ENCODE measurements around the gene FBL.

Gene FBL

GRCh38 chr19:39795001-39795400, 51.2 kb downstream of the FBL start:
- no peak overlapping the region for H3K27ac ChIP-seq (ENCODE audit: poor library complexity, severe bottlenecking)
- TF ChIP-seq CTCF (IDR thresholded peaks at IDR 0.05; ENCODE audit: poor library complexity, severe bottlenecking) = no peak
- H3K4me3 ChIP-seq (ENCODE audit: severe bottlenecking) = no peak overlapping the region
- no peaks in the 10 kb centered on the region for H3K36me3 ChIP-seq (ENCODE audit: low read depth)
- H3K9me3 ChIP-seq (ENCODE audit: severe bottlenecking) = no peaks in the 10 kb centered on the region
- peaks cover 18% of the 10 kb centered on the region for H3K27me3 ChIP-seq (ENCODE audit: insufficient read depth, poor library complexity, severe bottlenecking)
- no peaks in the 10 kb centered on the region for H3K4me1 ChIP-seq (ENCODE audit: insufficient read depth, poor library complexity, severe bottlenecking)
- no peak for DNase-seq (ENCODE audit: low spot score)
- ATAC-seq (ENCODE audit: low read depth) = no peak

DNA sequence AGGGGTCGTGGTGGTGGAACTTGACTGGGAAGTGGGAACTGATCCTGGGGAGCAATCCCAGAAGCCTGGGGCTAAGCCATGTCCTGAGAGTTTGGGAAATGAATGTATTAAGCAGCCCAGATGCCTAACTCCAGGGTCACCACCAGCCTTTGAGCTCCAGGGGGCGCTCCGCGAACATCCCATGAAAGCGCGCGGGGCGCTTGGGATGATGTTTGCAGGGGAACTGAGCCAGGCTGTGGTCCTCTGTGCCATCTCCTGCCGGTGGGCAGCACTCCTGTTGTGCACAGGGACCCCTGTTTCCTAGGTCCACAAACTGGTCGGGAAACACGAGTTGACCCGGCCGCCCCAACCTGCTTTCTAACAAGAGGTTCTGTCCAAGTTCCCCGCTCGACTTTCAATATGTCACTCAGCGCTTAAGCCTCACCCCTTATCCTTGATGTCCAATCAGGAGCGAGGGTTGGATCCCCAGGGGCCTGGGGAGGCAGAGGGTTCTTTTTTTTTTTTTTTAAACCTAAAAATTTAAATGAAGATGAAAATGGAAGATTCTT, 53.1 kb downstream of the FBL start:
- no peaks in the 10 kb centered on the region for H3K36me3 ChIP-seq (ENCODE audit: low read depth)
- peak overlapping the region; percentile 23 for H3K4me3 ChIP-seq (ENCODE audit: severe bottlenecking)
- peak; percentile 93 for ATAC-seq (ENCODE audit: low read depth)
- no peaks in the 10 kb centered on the region for H3K9me3 ChIP-seq (ENCODE audit: severe bottlenecking)
- H3K27ac ChIP-seq (ENCODE audit: poor library complexity, severe bottlenecking) = no peak overlapping the region
- peaks cover 15% of the 10 kb centered on the region for H3K27me3 ChIP-seq (ENCODE audit: insufficient read depth, poor library complexity, severe bottlenecking)
- peak; percentile 92 for TF ChIP-seq CTCF (IDR thresholded peaks at IDR 0.05; ENCODE audit: poor library complexity, severe bottlenecking)
- H3K4me1 ChIP-seq (ENCODE audit: insufficient read depth, poor library complexity, severe bottlenecking) = no peaks in the 10 kb centered on the region
- DNase-seq (ENCODE audit: low spot score) = no peak

GRCh38 chr19:39788244-39788643, 57.9 kb downstream of the FBL start:
- Histone ChIP-seq H3K27ac (ENCODE audit: poor library complexity, severe bottlenecking) (no peak overlapping the region), H3K36me3 (ENCODE audit: low read depth) (no peaks in the 10 kb centered on the region), H3K9me3 (ENCODE audit: severe bottlenecking) (no peaks in the 10 kb centered on the region), H3K4me1 (ENCODE audit: insufficient read depth, poor library complexity, severe bottlenecking) (no peaks in the 10 kb centered on the region), H3K4me3 (ENCODE audit: severe bottlenecking) (no peak overlapping the region), H3K27me3 (ENCODE audit: insufficient read depth, poor library complexity, severe bottlenecking) (no peaks in the 10 kb centered on the region)
- DNase-seq (ENCODE audit: low spot score) = no peak
- no peak for TF ChIP-seq CTCF (IDR thresholded peaks at IDR 0.05; ENCODE audit: poor library complexity, severe bottlenecking)
- no peak for ATAC-seq (ENCODE audit: low read depth)
